NCI-H146 treated with DMSO at 0.1 percent for 48 hours (cell line): ENCODE results near the gene NAPSA.
A peak's percentile ranks its signal among the peaks of the same experiment; 100 is the strongest.

ENCODE experiments used
- DNase-seq: peaks from one replicate; lab custom pipeline; 2025; ENCODE audit not compliant: unreplicated experiment; lab: John Stamatoyannopoulos, UW

The NAPSA gene

GRCh38 chr19:50318438-50318837, 47.0 kb downstream of the NAPSA start:
- DNase-seq = no peak

GRCh38 chr19:50317115-50317514, 48.3 kb downstream of the NAPSA start:
- DNase-seq = no peak

- peak; percentile 65 for DNase-seq
Measured at GRCh38 chr19:50315773-50316448, 49.5 kb downstream of the NAPSA start.

GRCh38 chr19:50314724-50315708, 50.4 kb downstream of the NAPSA start:
- DNase-seq = peak; percentile 15

GRCh38 chr19:50313812-50314536, 51.5 kb downstream of the NAPSA start:
- DNase-seq = peak; percentile 32

GRCh38 chr19:50312967-50313811, 52.2 kb downstream of the NAPSA start:
- DNase-seq = no peak

- DNase-seq = no peak
Measured at GRCh38 chr19:50311723-50312635, 53.5 kb downstream of the NAPSA start.

- DNase-seq = no peak
Measured at GRCh38 chr19:50310759-50311465, 54.5 kb downstream of the NAPSA start.

GRCh38 chr19:50309396-50310125, 55.9 kb downstream of the NAPSA start:
- no peak for DNase-seq

- no peak for DNase-seq
Measured at GRCh38 chr19:50308991-50309390, 56.4 kb downstream of the NAPSA start.
